ENCODE data around the gene NXPE3.

NXPE3 gene

GRCh38 chr3:101803173-101803782, 24.3 kb downstream of the NXPE3 start:
- peak; percentile 44 for DNase-seq (ENCODE audit: low read depth)

DNA sequence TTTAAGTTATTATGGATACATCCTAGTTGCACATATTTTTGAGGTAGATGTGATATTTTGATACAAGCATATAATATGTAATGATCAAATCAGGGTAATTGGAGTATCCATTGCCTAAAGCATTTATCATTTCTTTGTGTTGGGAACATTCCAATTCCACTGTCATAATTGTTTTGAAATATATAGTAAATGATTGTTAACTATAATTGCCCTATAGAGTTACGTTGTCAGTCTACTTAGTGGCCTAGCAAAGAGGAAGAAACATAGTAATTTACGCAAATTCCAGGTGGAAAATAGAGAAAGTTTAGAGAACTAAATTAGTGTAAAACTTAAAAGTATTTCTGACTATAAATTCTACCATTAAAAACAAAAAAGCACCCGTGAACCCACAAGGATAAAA, 24.9 kb downstream of the NXPE3 start:
- no peak for DNase-seq (ENCODE audit: low read depth)

DNA sequence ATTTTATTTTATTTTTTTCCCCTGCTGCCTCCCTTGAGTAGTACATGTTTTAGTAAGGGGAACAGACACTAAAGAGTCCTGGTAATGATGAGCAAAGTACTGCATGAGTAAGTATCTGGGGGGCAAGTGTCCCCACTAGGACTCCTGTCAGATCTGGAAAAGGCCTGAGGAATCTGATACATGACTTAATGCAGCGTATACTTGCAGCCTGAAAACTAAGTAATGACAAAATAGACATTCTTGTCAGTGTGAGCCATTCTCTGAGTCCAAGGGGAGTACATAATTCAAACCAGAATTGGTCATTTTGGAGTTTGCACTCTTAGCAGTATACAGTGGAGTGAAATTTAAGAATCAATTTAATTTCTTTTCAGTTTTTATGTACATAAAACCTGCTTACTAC, 27.5 kb downstream of the NXPE3 start:
- DNase-seq (ENCODE audit: low read depth) = no peak

- DNase-seq (ENCODE audit: low read depth) = no peak
Observed at GRCh38 chr3:101807888-101808287, 28.9 kb downstream of the NXPE3 start.

DNA sequence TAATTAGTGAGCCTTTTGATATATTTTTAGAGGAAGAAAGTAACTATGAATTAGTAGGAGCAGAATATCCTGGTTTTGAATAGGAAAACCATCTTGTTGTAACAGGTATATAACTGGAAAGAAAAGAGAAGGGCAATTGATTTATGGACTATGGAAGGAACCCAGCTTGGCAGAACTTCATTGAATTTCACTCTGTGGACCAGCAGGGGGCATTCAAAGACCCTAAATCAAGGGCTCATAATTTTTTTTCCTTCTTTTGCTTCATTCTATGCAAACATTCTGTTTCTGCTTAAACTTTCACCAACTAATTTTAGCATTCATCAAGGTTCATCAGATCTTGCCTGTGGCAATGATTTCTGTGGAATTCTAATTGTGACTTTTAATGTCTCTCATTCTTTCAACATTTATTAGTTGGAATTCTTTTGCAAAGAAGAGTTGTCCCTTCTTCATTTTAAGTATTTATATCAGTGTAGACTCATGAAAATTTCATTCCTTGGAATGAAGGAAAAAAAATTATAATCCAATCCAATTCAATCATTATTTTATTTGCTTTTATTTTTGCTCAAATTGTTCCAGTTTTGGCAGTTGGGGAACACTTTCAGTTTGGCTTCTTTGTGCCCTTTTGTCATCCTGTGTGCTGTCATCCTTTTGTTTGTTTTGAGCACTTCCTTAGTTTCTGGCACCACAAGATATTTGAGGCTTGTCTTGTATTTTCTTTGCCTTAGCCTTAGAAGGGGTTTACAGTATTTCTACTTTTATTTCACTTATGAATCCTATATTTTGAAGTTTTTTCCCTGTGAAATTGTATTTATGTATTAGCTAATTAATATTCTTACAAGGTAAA, 30.4 kb downstream of the NXPE3 start:
- DNase-seq (ENCODE audit: low read depth) = no peak

DNA sequence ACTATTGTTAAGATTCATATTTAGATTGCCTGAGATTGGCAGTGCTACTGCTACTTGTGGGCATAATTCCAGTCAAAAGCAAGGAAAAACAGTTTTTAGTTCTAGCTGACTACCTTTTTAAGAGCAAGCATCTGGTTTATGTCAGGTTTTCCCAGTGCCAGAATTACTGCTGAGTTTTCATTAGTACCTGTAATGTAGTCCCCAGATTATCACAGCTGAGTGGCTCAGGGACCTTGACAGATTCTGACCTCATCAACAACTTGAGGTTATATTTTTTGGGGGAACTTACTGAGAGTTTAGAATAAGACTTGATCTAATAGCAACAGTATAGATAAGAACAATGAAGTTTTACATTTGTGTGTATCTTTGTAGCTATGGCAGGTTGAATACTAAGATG, 31.0 kb downstream of the NXPE3 start:
- no peak for DNase-seq (ENCODE audit: low read depth)

GRCh38 chr3:101811875-101812274, 32.9 kb downstream of the NXPE3 start:
- no peak for DNase-seq (ENCODE audit: low read depth)

DNA sequence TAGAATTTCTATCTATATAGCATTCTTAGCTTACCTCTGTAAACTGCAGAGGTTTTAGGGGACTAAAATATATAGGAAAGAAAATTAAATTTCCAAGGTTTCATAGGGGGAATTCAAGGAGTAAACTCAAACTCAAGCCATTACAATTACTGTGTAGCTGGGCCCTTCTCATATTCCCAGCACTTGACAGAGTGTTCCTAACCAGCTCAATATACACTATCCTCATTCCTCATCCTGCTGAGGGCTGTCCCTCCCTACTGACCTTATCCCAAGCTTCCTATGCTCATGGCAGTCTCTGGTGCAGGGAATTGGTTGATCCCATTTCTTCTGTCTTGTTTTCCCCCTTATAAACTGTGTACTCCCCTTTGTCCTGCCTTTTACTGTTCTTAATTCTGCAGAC, 33.9 kb downstream of the NXPE3 start:
- no peak for DNase-seq (ENCODE audit: low read depth)

GRCh38 chr3:101813817-101814440, 34.9 kb downstream of the NXPE3 start:
- no peak for DNase-seq (ENCODE audit: low read depth)

- DNase-seq (ENCODE audit: low read depth) = no peak
Observed at GRCh38 chr3:101814835-101815234, 35.8 kb downstream of the NXPE3 start.

GRCh38 chr3:101816215-101817149, 37.5 kb downstream of the NXPE3 start:
- peak; percentile 48 for DNase-seq (ENCODE audit: low read depth)

DNA sequence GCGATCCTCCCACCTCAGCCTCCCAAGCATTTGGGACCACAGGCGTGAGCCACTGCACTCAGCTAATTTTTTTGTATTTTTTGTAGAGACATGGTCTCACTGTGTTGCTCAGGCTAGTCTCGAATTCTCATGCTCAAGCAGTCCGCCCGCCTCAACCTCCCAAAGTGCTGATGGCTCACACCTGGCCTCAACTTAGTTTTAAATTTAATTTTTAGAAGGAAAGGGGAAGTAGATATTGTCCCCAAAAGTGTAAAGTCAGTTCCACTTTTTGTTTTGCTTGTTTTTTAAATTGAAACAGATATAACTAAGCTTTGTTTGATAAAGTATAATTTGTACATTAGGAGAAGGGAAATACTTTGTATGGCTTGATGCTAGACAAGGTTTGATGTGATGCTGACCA, 39.0 kb downstream of the NXPE3 start:
- DNase-seq (ENCODE audit: low read depth) = no peak

GRCh38 chr3:101819649-101820206, 40.7 kb downstream of the NXPE3 start:
- no peak for DNase-seq (ENCODE audit: low read depth)

DNA sequence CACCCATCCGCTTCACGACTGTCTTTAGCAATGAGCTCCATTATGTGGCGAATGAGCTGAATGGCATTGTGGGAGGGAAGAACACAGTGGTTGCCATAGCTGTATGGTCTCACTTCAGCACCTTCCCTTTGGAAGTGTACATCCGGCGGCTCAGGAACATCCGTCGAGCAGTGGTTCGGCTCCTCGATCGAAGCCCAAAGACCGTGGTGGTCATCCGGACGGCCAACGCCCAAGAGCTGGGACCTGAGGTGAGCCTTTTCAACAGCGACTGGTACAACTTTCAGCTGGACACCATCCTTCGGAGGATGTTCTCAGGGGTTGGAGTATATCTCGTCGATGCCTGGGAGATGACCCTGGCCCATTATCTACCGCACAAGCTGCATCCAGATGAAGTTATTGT, 42.5 kb downstream of the NXPE3 start:
- no peak for DNase-seq (ENCODE audit: low read depth)

DNA sequence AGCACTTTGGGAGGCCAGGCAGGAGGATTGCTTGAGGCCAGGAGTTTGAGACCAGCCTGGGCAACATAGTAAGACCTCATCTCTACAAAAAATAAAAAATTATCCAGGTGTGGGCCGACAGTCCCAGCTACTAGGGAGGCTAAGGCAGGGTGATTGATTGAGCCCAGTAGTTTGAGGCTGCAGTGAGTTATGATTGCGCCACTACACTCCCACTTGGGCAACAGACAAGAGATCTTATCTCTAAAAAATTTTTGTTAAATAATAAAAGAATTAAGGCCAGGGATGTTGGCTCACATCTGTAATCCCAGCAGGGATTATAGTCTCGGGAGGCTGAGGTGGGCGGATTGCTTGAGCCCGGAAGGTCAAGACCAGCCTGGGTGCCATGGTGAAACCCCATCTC, 44.5 kb downstream of the NXPE3 start:
- no peak for DNase-seq (ENCODE audit: low read depth)

GRCh38 chr3:101824702-101825101, 45.7 kb downstream of the NXPE3 start:
- DNase-seq (ENCODE audit: low read depth) = no peak

DNA sequence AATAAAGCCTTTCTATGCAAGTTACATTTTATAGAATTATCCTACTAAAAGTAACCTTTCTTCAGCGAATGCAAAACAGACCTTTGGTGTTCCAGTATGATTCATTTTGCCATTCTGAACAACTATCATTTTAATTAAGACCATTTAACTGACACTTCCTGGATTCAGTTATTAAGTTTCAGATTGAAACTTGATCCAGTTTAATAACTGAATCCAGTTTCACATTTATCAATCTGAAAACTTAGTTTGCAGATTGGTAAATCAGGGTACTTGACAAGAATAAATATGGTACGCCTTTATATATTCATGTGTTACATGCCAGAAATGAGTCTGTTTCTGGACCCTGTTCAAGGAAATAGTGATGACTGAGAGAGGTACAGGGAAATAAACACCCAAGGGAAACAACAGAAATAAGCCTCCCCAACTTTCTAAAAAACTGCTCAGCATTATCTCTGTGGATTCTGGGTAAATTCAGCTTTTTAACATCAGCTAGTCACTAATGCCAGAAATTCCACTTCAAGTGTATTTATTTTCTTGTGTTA, 47.0 kb downstream of the NXPE3 start:
- peak; percentile 16 for DNase-seq (ENCODE audit: low read depth)

- no peak for DNase-seq (ENCODE audit: low read depth)
Observed at GRCh38 chr3:101827211-101828174, 48.5 kb downstream of the NXPE3 start.

- no peak for DNase-seq (ENCODE audit: low read depth)
Observed at GRCh38 chr3:101828276-101828675, 49.3 kb downstream of the NXPE3 start.

GRCh38 chr3:101828691-101829436, 49.9 kb downstream of the NXPE3 start:
- no peak for DNase-seq (ENCODE audit: low read depth)
